HFF-Myc (cell line): Measurements from ENCODE around the gene DUSP18.
A peak's percentile ranks its signal among the peaks of the same experiment; 100 is the strongest.

Source experiments
- DNase-seq: peaks from one replicate; pipeline ENCODE4 v3.0.0-alpha.2; 2011; ENCODE audit warnings: low read depth; ENCODE audit errors: extremely low read depth
- H3K4me3 ChIP-seq: replicated peaks from 2 replicates; pipeline ENCODE4 v1.5.1; 2011; ENCODE audit warnings: low read depth, mild to moderate bottlenecking, control low read depth, low read length
- CTCF ChIP-seq: IDR thresholded peaks from 2 replicates; pipeline ENCODE4 v1.5.1; 2012; ENCODE audit warnings: mild to moderate bottlenecking, low read depth, low read length, control low read depth; ENCODE audit errors: missing control alignments

DUSP18 gene

GRCh38 chr22:30675436-30675835 lies 7.8 kb upstream of the DUSP18 start:
- TF ChIP-seq CTCF: no peak
- DNase-seq: no peak
- no peak overlapping the region for H3K4me3 ChIP-seq

DNA sequence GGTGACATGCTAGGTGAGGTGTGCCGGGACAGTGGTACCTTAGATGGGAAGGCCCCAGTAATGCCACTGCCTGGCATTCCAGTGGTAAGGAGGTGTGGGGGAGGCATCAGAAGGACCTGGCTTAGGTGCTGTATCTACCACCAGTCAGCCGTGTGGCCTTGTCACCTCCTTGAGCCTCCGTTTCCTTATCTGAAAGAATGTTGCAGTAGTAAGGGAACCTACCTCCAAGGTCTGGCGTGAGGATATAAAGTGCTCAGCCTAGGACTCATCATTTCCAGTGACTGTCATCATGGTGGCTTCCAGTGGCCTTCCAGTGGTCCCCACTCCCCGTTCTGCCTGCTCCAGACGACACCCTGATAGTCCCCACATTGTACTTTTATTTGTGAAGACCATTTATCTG lies 6.8 kb upstream of the DUSP18 start:
- no peak for TF ChIP-seq CTCF
- H3K4me3 ChIP-seq: no peak overlapping the region
- DNase-seq: no peak

DNA sequence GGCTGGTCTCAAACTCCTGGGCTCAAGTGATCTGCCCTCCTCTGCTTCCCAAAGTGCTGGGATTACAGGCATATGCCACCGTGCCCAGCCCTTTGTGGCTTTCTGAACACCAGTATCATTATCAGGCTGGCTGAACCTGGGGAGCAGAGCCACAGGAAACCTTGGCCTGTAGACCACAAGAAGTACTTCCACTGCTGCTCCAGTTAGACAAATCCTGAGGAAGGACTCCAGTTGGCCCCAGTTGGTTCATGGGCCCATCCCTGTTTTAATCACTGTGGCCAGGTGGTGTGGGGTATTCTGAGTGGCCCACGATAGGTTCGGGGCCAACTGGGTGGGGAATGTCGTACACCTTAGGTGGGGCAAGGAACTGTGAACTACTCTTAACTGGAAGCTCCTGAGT lies 5.5 kb upstream of the DUSP18 start:
- H3K4me3 ChIP-seq: no peak overlapping the region
- DNase-seq: no peak
- TF ChIP-seq CTCF: no peak

DNA sequence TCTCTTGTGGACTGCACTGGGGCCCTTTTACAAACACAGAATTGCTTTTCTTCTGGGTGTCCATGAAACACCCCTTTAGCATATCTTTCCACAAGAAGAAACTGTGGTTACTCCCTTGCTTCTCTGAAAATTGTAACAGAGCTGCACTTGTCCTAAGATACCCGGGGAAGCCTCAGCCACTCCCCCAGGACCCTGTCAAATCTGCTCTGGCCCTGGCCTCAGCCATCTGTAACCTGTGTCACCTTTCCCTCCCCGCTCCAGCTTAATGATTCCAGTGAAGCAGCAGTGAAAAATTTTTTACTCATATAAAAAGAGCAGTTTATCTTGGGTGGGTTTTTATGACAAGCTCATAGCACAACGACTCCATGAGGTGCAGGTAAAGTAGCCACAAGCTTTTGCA lies 3.4 kb upstream of the DUSP18 start:
- no peak for DNase-seq
- no peak for TF ChIP-seq CTCF
- H3K4me3 ChIP-seq: no peak overlapping the region

- DNase-seq: no peak
- peak overlapping the region; percentile 62 for H3K4me3 ChIP-seq
- TF ChIP-seq CTCF: no peak
These were observed 673 bp upstream of the DUSP18 start for GRCh38 chr22:30668386-30668710.

DNA sequence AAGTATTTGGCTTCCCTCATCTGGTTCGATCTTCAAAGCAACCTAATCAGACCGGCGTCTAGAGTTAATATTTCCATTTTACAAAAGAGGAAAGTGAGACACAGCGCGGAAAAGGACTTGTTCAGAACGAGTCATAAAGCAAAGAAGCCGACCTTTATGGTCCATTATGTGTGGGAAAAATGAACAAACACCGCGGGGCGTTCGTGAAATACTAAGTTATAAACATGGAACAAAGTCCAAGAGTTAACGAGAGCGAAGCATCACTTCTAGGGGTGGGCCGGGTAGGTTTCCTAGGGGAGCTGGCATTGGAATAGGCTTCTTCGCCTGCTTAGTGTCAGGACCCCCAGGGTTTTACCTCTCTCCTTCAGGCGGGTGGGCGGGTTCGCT lies 575 bp downstream of the DUSP18 start:
- no peak for TF ChIP-seq CTCF
- peak overlapping the region; percentile 62 for H3K4me3 ChIP-seq
- DNase-seq: no peak

DNA sequence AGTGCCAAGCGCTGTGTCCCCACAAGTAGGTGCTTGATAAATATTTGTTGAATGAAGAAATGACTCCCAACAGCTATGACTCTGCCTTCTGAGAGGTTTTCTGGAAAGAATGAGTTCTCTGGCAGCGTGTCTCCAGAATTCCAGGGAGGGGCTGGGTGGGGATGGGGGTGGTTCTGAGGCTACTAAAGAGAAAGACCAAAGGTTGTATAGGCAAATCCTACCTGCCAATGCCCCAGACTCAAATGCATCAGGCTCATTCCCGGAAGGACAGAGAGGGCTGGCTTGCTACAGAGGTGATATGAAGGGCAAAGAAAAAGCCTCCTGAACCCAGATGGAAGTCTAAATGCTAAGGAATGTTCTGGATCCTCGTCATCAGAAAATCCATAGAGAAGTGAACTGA lies 1.9 kb downstream of the DUSP18 start:
- DNase-seq: no peak
- TF ChIP-seq CTCF: no peak
- H3K4me3 ChIP-seq: no peak overlapping the region
